Peyer's patch (tissue), 4 donors: ENCODE measurements around the gene PRKCA.

ENCODE experiments used
- CTCF ChIP-seq, 6 experiments: fragments of 450-650 bp in 4 of 6; fragments of 200-600 bp in 2 of 6; sonication (generic) in 1 of 6; IDR thresholded peaks; one replicate each; pipeline ENCODE4 v1.5.1; 2017 to 2019; ENCODE audit warnings: antibody characterized with exemption in 6 of 6, mild to moderate bottlenecking in 3 of 6, moderate library complexity in 1 of 6
- POLR2A ChIP-seq, 2 donors: fragments of 450-650 bp; IDR thresholded peaks; one replicate each; pipeline ENCODE4 v1.5.1; 2017; ENCODE audit warnings: antibody characterized with exemption in 2 of 2, mild to moderate bottlenecking in 2 of 2, moderate library complexity in 2 of 2

DNA sequence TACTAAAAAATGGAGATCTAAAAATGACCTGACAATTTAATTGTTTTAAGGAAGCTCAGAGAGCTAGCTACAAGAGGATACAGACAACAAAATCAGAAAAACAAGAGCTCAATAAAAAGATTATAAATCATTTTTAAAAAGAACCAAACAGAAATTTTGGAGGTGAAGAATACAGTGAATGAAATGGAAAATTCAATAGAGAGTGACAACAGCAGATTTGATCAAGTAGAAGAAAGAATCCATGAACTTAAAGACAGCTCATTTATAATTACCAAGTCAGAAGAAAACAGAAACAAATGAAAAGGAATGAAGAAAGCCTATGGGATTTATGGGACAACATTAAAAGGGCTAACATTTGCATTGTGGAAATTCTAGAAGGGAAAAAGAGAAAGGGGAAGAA is 395.9 kb downstream of the PRKCA start:
- TF ChIP-seq CTCF (IDR thresholded peaks at IDR 0.05) (no peak), POLR2A (IDR thresholded peaks at IDR 0.05) (no peak)
